GDM1 (cell line): Measurements from ENCODE around the gene ZNF326.

Experiments used
- DNase-seq: peaks from one replicate; lab custom pipeline; 2025; lab: John Stamatoyannopoulos, UW

The ZNF326 gene

GRCh38 chr1:90074566-90074965, 79.7 kb downstream of the ZNF326 start:
- DNase-seq, result no peak

DNA sequence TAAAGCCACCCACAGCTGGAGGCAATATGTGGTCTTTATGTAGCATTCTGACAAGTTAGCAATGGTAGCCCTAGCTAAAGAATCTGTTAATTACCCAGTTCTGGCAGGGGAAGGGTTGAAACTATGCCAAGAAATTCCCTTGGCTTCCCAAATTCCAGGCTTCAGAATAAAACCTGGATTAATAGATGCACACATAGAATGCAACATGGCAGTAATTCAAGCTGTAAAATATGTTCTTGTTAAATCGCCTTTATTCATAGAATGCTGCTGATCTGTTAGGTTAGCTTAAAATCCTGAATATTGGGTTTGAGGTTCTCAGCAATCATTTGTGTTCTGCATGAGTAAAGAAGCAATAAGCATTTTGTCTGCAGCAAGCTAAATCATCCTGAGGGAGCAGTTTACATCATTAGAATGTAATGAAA, 80.1 kb downstream of the ZNF326 start:
- no peak for DNase-seq

DNA sequence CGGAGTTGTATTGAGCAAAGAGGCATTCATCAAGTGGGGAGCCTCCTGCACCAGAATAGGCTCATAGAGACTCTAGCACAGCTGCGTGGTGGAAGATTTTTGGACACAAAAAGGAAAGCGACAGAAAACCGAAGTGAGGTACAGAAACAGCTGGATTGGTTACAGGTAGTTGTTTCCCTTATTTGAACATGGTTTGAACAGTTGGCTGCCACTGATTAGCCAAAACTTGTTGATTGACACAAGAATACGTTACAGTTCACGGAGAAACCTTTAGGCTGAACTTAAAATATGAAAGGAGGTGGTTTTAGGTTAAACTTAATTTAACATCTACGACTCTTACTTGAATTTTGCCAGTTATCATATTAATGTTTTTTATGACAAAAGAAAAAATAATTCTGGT, 89.1 kb downstream of the ZNF326 start:
- DNase-seq, result no peak
